Nephron (organoid): ENCODE measurements around the gene BIRC7.

ENCODE experiments used
- H3K27ac Mint-ChIP-seq, 3 experiments: 2 replicates each; pipeline ENCODE4 v1.8.0; 2020; ENCODE audit warnings: mixed read lengths in 3 of 3, mild to moderate bottlenecking in 2 of 3, moderate library complexity in 1 of 3
- H3K27me3 Mint-ChIP-seq: 2 replicates; pipeline ENCODE4 v1.8.0; 2021; ENCODE audit warnings: low read depth, mild to moderate bottlenecking, moderate library complexity, mixed read lengths
- H3K36me3 Mint-ChIP-seq: 2 replicates; pipeline ENCODE4 v1.8.0; 2020; ENCODE audit warnings: low read depth, mixed read lengths
- H3K4me1 Mint-ChIP-seq: 2 replicates; pipeline ENCODE4 v1.8.0; 2020; ENCODE audit warnings: mixed read lengths
- H3K4me3 Mint-ChIP-seq, 3 experiments: 2 replicates each; pipeline ENCODE4 v1.8.0; 2020; ENCODE audit warnings: mild to moderate bottlenecking in 3 of 3, mixed read lengths in 3 of 3, moderate library complexity in 2 of 3
- H3K9me3 Mint-ChIP-seq: 2 replicates; pipeline ENCODE4 v1.8.0; 2020; ENCODE audit warnings: mixed read lengths
- CTCF ChIP-seq, 3 experiments: fragments of 200-600 bp; sonication (generic); IDR thresholded peaks; one replicate each; pipeline ENCODE4 v1.5.0; 2021; ENCODE audit warnings: antibody characterized with exemption in 3 of 3; ENCODE audit not compliant: unreplicated experiment in 3 of 3

Gene BIRC7

GRCh38 chr20:63253438-63254231 lies 17.9 kb downstream of the BIRC7 start:
- H3K27ac Mint-ChIP-seq: peak overlapping the region; percentile 17 to 84 (median 73)
- H3K27me3 Mint-ChIP-seq: peaks cover 34% of the 10 kb centered on the region
- no peaks in the 10 kb centered on the region for H3K36me3 Mint-ChIP-seq
- peaks cover 71% of the 10 kb centered on the region for H3K4me1 Mint-ChIP-seq
- no peak for TF ChIP-seq CTCF (IDR thresholded peaks at IDR 0.05; ENCODE audit: unreplicated experiment in 3 of 3)
- H3K4me3 Mint-ChIP-seq: peak overlapping the region; percentile 77 to 88 (median 81)
- H3K9me3 Mint-ChIP-seq: no peaks in the 10 kb centered on the region

GRCh38 chr20:63254232-63254605 lies 18.5 kb downstream of the BIRC7 start, which contains the start of gene NKAIN4:
TSS of gene NKAIN4 (minus strand) at chr20:63254463. CDS start at chr20:63254450, 13 bp downstream.
- H3K27me3 Mint-ChIP-seq: peaks cover 30% of the 10 kb centered on the region
- H3K4me1 Mint-ChIP-seq: peaks cover 71% of the 10 kb centered on the region
- peak within 1 kb of the TSS; percentile 82 to 91 (median 89) for H3K4me3 Mint-ChIP-seq
- TF ChIP-seq CTCF (IDR thresholded peaks at IDR 0.05; ENCODE audit: unreplicated experiment in 3 of 3): no peak
- no peaks in the 10 kb centered on the region for H3K9me3 Mint-ChIP-seq
- peak within 1 kb of the TSS; percentile 75 to 99 (median 98) for H3K27ac Mint-ChIP-seq
- no peaks in the 10 kb centered on the region for H3K36me3 Mint-ChIP-seq

- Mint-ChIP-seq H3K27ac (peak overlapping the region; percentile 75 to 99 (median 98)), H3K4me1 (peaks cover 73% of the 10 kb centered on the region), H3K36me3 (no peaks in the 10 kb centered on the region), H3K9me3 (no peaks in the 10 kb centered on the region), H3K4me3 (peak overlapping the region; percentile 82 to 91 (median 89)), H3K27me3 (peaks cover 29% of the 10 kb centered on the region)
- no peak for TF ChIP-seq CTCF (IDR thresholded peaks at IDR 0.05; ENCODE audit: unreplicated experiment in 3 of 3)
Observed at GRCh38 chr20:63254606-63255384, 19.1 kb downstream of the BIRC7 start.

- H3K27me3 Mint-ChIP-seq: peaks cover 25% of the 10 kb centered on the region
- TF ChIP-seq CTCF (IDR thresholded peaks at IDR 0.05; ENCODE audit: unreplicated experiment in 3 of 3): no peak
- no peaks in the 10 kb centered on the region for H3K9me3 Mint-ChIP-seq
- H3K27ac Mint-ChIP-seq: peak overlapping the region in 2 of 3 experiments; percentile 98 to 99
- H3K4me3 Mint-ChIP-seq: peak overlapping the region; percentile 40 to 89 (median 75)
- H3K36me3 Mint-ChIP-seq: no peaks in the 10 kb centered on the region
- peaks cover 77% of the 10 kb centered on the region for H3K4me1 Mint-ChIP-seq
Observed at GRCh38 chr20:63255931-63256704, 20.4 kb downstream of the BIRC7 start.

- no peak for TF ChIP-seq CTCF (IDR thresholded peaks at IDR 0.05; ENCODE audit: unreplicated experiment in 3 of 3)
- peak overlapping the region; percentile 9 to 99 (median 98) for H3K27ac Mint-ChIP-seq
- peaks cover 79% of the 10 kb centered on the region for H3K4me1 Mint-ChIP-seq
- peaks cover 22% of the 10 kb centered on the region for H3K27me3 Mint-ChIP-seq
- no peaks in the 10 kb centered on the region for H3K36me3 Mint-ChIP-seq
- peak overlapping the region in 2 of 3 experiments; percentile 57 to 65 for H3K4me3 Mint-ChIP-seq
- no peaks in the 10 kb centered on the region for H3K9me3 Mint-ChIP-seq
Observed at GRCh38 chr20:63256954-63257353, 21.2 kb downstream of the BIRC7 start.
